Activated CD8-positive, alpha-beta memory T cell treated with anti-CD3 and anti-CD28 coated beads, Interleukin-2, amount 10 ng/mL, durations not matched to agents 7 days and 5 days (primary cell): ENCODE data around the gene TM9SF1. TPM values are rescaled to one million over a fixed set of nuclear protein-coding genes. Genes with fewer than 3 reads are reported as not detected.

Experiments
- ATAC-seq: fragments of 150-1000 bp; cut with Tn5 transposase; one replicate; pipeline ENCODE4 v1.10.0; 2021; ENCODE audit warnings: moderate library complexity
- CTCF ChIA-PET: fragments of 350-600 bp; sonication (Branson Sonifier 250); formaldehyde crosslinking; loops from one replicate; lab custom pipeline; 2021; ENCODE audit warnings: antibody characterized with exemption; lab: Charles Lee
- DNase-seq: peaks from one replicate; pipeline ENCODE4 v3.0.0-alpha.2; 2020
- H3K27ac Mint-ChIP-seq: one replicate; pipeline ENCODE4 v1.8.0; 2021; ENCODE audit warnings: mild to moderate bottlenecking, mixed read lengths
- H3K27me3 Mint-ChIP-seq: one replicate; pipeline ENCODE4 v1.8.0; 2021; ENCODE audit warnings: mixed read lengths
- H3K36me3 Mint-ChIP-seq: one replicate; pipeline ENCODE4 v1.8.0; 2021; ENCODE audit warnings: mild to moderate bottlenecking, mixed read lengths
- H3K4me1 Mint-ChIP-seq: one replicate; pipeline ENCODE4 v1.8.0; 2021; ENCODE audit warnings: mixed read lengths
- H3K4me3 Mint-ChIP-seq: one replicate; pipeline ENCODE4 v1.8.0; 2021; ENCODE audit warnings: mild to moderate bottlenecking, moderate library complexity, mixed read lengths
- H3K9me3 Mint-ChIP-seq: one replicate; pipeline ENCODE4 v1.8.0; 2022; ENCODE audit warnings: low read depth, mixed read lengths
- microRNA-seq: library from miRNA; unstranded; fragments of <30 nt; microRNA quantifications from one replicate; pipeline ENCODE4 v1.2.0, GENCODE V29; 2022
- total RNA-seq, 2 experiments: library from RNA; stranded (reverse); gene quantifications; one replicate each; pipeline ENCODE4 v1.2.3, GENCODE V29; 2021

The TM9SF1 gene
- total RNA-seq, 2 experiments from 2014 or later = 26.7 to 32.8 TPM

DNA sequence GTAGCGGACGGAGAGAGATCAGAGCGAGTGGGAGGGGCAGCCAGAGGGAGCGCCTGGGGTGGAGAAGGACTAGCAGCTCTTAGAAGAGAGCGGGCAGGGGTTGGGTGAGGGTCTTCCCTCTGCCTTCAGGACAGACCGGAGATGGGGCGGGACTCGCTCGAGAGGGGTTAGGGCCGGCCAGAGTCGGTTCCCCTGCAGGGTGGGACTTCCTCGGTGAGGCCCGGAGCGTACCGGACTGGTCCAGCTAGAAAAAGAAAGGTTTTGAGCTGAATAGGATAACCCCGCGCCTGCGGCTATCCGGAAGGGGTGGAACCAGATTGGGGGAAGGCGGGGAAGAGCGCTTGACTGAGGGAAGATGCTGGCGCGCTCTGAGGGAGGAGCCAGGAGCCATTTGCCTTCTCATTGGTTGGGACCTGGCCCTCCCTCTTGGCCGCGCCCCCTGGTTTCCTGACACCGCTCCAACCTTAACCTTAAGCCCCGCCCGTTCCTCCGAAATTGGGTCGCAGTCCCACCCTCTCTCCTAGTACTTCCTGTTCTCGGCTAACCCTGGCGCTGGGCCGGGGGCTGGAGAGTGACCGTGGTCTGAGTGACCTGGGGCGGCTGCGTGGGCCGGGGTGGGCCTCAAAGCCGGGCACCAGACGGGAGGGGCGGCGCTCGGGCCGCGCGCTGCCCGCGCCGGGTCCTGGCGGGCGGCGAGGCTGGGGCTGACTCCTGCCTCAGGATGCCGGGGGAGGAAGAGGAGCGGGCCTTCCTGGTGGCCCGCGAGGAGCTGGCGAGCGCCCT, 48.1 kb downstream of the TM9SF1 start, which contains the start of gene RNF31:
Gene RNF31, plus strand, starts transcription at position 521 of the 783 bp plus-strand sequence. Its CDS starts 201 bp downstream, at position 722.
- Mint-ChIP-seq H3K36me3 (peaks cover 75% of the 10 kb centered on the region), H3K4me1 (peaks cover 67% of the 10 kb centered on the region), H3K27ac (peak within 1 kb of the TSS; percentile 99), H3K4me3 (peak within 1 kb of the TSS; percentile 94), H3K27me3 (no peaks in the 10 kb centered on the region), H3K9me3 (no peaks in the 10 kb centered on the region)
- CTCF ChIA-PET = interaction anchor here (0.7 to 7.4 kb wide), 11 partner anchors 9 to 95 kb away, joined by 3 to 99 read pairs (median 5); partner anchors contain the start of genes DCAF11, IRF9, NRL and PSME1
- DNase-seq (peak; percentile 99), ATAC-seq (peak; percentile 88)

DNA sequence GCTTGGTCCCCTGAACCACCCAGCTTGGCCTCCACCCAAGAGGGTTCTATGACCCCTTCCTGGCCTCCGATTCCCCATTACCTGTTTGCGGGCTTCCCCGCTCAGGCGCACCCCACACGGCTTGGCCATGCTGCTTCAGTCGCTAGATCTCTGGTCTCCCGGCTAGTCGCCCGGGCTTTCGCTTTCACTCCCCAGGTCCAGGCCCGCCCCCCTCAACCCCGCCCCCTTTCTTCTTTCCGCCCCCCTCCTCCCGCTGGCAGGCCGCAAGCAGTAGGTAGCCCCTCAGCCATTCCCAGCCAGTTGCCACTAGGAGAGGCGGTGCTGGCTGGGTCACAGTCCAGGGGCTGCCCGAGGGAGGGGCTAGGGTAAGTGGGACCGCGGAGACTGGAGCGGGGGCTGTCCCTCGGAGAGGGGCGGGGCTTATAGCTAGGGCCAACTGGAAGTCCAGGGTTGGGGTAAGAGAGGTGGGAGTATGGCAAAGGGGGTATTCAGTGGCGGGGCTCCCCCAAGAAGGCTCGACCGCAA, 48.7 kb downstream of the TM9SF1 start, which contains the start of gene PSME2:
Gene PSME2, minus strand, starts transcription at position 158 of the 525 bp plus-strand sequence. Its CDS starts 29 bp downstream, at position 129.
- Mint-ChIP-seq H3K27me3 (no peaks in the 10 kb centered on the region), H3K27ac (peak within 1 kb of the TSS; percentile 99), H3K9me3 (no peaks in the 10 kb centered on the region), H3K4me3 (peak within 1 kb of the TSS; percentile 94), H3K36me3 (peaks cover 74% of the 10 kb centered on the region), H3K4me1 (peaks cover 72% of the 10 kb centered on the region)
- ATAC-seq (peak; percentile 71), DNase-seq (peak; percentile 97)
- CTCF ChIA-PET = interaction anchor here (1.2 to 7.4 kb wide), 10 partner anchors 10 to 164 kb away, joined by 3 to 99 read pairs (median 6); partner anchors contain the start of genes DCAF11, IRF9, LTB4R and NRL

DNA sequence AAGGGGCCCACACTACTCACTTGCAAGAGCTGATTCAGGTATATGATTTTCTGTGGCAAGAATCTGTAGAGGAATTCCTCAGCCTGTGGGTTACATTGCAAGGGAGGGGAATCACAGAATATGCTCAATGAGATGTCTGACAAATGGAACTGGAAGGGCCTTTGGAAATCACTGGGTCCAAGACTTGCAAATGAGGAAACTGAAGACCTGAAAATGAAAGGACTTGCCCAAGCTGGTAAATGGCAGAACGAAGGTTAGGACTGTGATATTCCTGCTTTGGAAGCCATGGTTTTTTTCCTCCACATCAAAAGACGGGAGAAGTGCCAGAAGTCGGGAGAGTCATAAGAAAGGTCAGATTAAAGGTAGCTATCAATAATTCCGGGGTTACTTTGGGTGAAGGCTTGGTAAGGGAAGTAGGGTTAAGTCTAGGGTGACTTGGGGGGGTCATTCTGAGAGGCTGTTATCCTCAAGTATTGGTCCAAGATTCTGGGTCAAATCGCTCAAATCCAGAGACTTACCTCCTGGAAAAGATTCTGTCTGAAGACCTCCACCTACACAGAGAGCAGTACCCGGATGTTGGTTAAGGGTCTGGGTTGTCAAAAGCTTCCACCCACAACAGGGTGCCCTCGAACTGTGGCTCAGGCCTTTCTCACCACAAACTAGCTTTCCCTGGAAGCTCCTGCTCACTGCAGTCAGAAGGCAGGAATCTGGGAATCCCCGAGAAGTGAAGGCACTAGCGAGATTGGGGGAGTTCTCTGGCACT, 49.4 kb downstream of the TM9SF1 start:
- Mint-ChIP-seq H3K36me3 (peaks cover 70% of the 10 kb centered on the region), H3K4me3 (peak overlapping the region; percentile 94), H3K4me1 (peaks cover 69% of the 10 kb centered on the region), H3K27me3 (no peaks in the 10 kb centered on the region), H3K9me3 (no peaks in the 10 kb centered on the region), H3K27ac (peak overlapping the region; percentile 99)
- ATAC-seq (no peak), DNase-seq (no peak)
- CTCF ChIA-PET = interaction anchor here (0.5 to 7.4 kb wide), 10 partner anchors 9 to 165 kb away, joined by 3 to 99 read pairs (median 5); partner anchors contain the start of genes IRF9, LTB4R, PSME1 and TINF2

DNA sequence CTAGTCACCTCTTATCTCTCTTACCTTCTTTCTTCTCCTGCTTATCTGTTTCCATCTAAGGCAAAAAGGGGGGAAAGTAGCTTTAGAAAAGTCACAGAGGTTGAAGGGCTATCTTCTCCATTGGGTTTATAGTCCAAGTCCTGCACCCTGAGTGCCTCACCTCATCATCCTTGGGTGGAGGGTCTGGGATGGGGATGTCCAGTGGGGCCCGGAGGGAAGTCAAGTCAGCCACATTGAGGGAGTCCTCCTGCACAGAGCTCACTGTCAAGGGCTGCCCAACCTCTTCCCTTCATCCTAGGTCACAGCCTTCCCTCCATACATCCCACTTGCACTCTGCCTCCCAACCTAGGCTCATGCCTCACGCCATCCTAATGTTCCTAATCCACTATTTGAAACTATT, 50.0 kb downstream of the TM9SF1 start:
- CTCF ChIA-PET = interaction anchor here (0.5 to 7.4 kb wide), 4 partner anchors 8 to 166 kb away, joined by 3 to 99 read pairs (median 18); partner anchors contain the start of genes IRF9, LTB4R and PSME1
- H3K4me1 Mint-ChIP-seq = peaks cover 63% of the 10 kb centered on the region
- H3K27me3 Mint-ChIP-seq = no peaks in the 10 kb centered on the region
- H3K27ac Mint-ChIP-seq = peak overlapping the region; percentile 99
- ATAC-seq = no peak
- DNase-seq = no peak
- no peaks in the 10 kb centered on the region for H3K9me3 Mint-ChIP-seq
- H3K36me3 Mint-ChIP-seq = peaks cover 70% of the 10 kb centered on the region
- peak overlapping the region; percentile 94 for H3K4me3 Mint-ChIP-seq

DNA sequence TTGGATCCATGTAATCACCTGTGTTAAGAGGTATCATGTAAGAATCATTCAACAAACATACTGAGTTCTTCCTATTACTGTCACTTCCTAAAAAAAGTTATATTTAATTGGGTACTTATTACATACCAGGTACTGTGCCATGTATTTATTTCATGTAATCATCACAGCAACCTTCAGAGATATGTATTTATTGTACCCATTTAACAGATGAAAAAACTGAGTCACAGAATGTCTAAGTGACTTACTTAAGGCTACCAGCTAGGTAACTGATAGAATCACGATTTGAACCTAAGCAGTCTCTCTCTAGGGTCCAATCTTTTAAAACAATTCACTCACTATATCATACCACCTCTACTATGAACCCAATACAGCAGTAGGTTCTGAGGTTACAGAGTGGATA, 50.8 kb downstream of the TM9SF1 start:
- CTCF ChIA-PET = interaction anchor here (2.4 kb wide), 1 partner anchor 17 kb away, joined by 10 read pairs; the partner anchor contains the start of gene IRF9
- no peak for DNase-seq
- ATAC-seq = no peak
- Mint-ChIP-seq H3K27me3 (no peaks in the 10 kb centered on the region), H3K36me3 (peaks cover 69% of the 10 kb centered on the region), H3K27ac (peak overlapping the region; percentile 64), H3K4me3 (peak overlapping the region; percentile 94), H3K9me3 (no peaks in the 10 kb centered on the region), H3K4me1 (peaks cover 61% of the 10 kb centered on the region)

DNA sequence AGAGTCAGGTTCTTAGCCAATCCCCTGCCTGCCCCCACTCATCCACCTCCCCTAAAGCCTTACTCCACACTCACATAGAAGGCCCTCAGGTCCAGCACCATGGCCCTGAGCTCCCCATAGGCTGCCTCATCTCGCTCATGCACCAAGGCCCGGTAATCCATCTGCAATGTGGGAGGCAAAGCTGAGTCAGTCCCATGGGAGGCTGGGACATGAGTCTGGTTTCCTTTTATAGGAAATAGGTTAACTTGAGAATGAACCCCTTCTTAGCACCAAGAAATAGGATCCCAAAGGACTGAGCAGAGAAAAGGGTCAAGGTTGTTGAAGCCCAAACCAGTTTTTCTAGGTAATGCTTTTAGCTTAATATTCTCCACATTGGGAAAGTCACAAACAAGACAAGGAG, 51.7 kb downstream of the TM9SF1 start:
- CTCF ChIA-PET = interaction anchor here (2.4 kb wide), 1 partner anchor 18 kb away, joined by 10 read pairs; the partner anchor contains the start of gene IRF9
- H3K36me3 Mint-ChIP-seq = peaks cover 69% of the 10 kb centered on the region
- no peak overlapping the region for H3K4me3 Mint-ChIP-seq

DNA sequence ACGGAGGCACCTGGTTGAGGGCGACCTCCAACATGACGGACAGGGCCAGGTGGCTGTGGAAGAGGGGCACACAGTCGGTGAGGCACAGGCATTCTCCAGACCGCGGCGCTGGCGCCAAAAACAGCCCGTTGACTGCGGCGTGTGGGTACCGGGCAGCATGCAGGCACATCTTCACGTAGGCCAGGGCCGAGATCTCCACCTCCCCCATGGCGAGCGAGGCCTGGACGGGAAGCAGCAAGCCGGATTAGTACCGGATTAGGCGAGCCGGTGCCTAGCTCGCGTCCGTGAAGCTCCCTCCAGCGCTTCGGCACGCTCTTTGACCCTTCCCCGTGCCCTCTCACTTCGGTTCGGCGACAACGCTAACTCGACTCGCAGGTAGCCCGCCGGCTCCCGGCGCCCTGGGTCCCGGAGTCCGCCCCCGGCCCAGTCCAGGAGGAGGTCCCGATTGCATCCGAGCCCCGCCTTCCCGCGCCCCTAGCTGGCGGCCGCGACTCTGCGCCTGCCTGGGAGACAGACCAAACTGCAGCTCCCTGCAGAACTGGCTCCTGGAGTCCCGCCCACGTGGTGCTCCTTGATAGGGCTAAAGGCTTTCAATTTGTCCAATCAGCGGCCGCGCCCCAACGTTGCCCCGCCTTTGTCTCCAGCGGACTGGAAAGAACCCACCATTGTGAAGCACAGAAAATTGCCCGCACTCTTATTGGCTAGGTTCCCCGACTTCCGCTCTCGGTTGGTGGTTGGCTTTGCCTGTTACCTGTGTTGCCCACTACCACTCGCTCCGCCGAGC, 54.0 kb downstream of the TM9SF1 start, which contains the start of gene EMC9:
Gene EMC9, minus strand, starts transcription at position 495 of the 784 bp plus-strand sequence. Its CDS starts 287 bp downstream, at position 208.
- Mint-ChIP-seq H3K4me3 (peak within 1 kb of the TSS; percentile 98), H3K9me3 (no peaks in the 10 kb centered on the region), H3K36me3 (peaks cover 78% of the 10 kb centered on the region), H3K27ac (peak within 1 kb of the TSS; percentile 91), H3K4me1 (peaks cover 74% of the 10 kb centered on the region), H3K27me3 (no peaks in the 10 kb centered on the region)
- ATAC-seq (peak; percentile 91), DNase-seq (peak; percentile 100)
- CTCF ChIA-PET = interaction anchor here (0.6 to 7.3 kb wide), 16 partner anchors 9 to 188 kb away, joined by 3 to 69 read pairs (median 3); partner anchors contain the start of genes CIDEB, DHRS4, IRF9 and PCK2

More for the DNA sequence above, 51.7 kb downstream of the TM9SF1 start:
- Mint-ChIP-seq H3K4me1 (peaks cover 61% of the 10 kb centered on the region), H3K27me3 (no peaks in the 10 kb centered on the region), H3K9me3 (no peaks in the 10 kb centered on the region), H3K27ac (peak overlapping the region; percentile 45)
- ATAC-seq (no peak), DNase-seq (no peak)

DNA sequence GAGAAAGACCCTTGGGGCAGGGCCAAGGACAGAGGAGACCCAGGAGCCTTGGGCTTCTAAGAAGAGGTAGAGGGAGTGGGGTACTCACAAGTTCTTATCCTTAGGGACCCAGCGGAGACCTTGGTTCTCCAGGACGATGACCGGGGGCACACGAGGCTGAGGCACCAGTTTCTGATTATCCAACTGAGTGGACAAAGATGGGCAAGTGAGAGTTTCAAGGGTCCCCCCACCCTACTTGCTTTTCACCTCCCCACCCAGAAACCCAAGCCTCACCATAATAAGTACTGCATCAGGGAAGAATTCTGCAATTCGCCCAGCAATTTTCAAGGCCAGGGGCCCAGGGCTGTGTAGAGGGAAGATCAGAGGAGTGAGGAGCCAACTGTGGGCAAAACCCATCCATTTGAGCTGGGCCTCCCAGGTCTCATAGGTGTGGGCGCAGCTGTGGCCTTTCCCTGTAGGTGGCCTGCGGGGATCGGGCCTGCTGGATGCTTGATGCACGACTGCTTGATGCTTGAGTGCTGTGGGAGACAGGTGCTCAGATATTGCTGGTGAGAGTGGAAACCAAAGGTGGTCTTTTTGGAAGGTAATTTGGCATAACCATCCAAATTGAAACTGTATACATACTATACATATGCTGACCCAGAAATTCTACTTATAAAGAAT, 55.8 kb downstream of the TM9SF1 start:
- Mint-ChIP-seq H3K4me1 (peaks cover 64% of the 10 kb centered on the region), H3K27me3 (no peaks in the 10 kb centered on the region), H3K9me3 (no peaks in the 10 kb centered on the region), H3K27ac (peak overlapping the region; percentile 29), H3K4me3 (peak overlapping the region; percentile 98), H3K36me3 (peaks cover 63% of the 10 kb centered on the region)
- ATAC-seq (no peak), DNase-seq (peak; percentile 61)
- CTCF ChIA-PET = interaction anchor here (1.6 to 7.3 kb wide), 3 partner anchors 22 to 44 kb away, joined by 3 to 69 read pairs (median 52); partner anchors contain the start of genes DCAF11, IRF9 and NRL

Small RNA genes within 50 kb of the gene (microRNA-seq; reads per million reads assigned to microRNA genes)
- not detected for gene MIR7703

Other genes starting within 250 kb of the TM9SF1 start
- 10 to 100 TPM; 15.5 to 20.7 TPM for gene DHRS4, start 241.7 kb downstream of the TM9SF1 start, total RNA-seq
- 10 to 100 TPM; 16.0 to 19.4 TPM for gene DHRS4L2, start 206.5 kb downstream of the TM9SF1 start, total RNA-seq
- gene CARMIL3, start 143.4 kb downstream of the TM9SF1 start, total RNA-seq = 1 to 10 TPM; 2.9 to 3.3 TPM
- gene CPNE6, start 123.9 kb downstream of the TM9SF1 start, total RNA-seq = under 1 TPM in 1 of 2 experiments, not detected in 1; 0.12 TPM
- 10 to 100 TPM; 61.7 to 87.0 TPM for gene PCK2, start 101.1 kb downstream of the TM9SF1 start, total RNA-seq
- gene DCAF11, start 80.7 kb downstream of the TM9SF1 start, total RNA-seq = 10 to 100 TPM; 86.3 to 94.4 TPM
- 1 to 10 TPM; 2.6 to 3.2 TPM for gene NRL, start 80.5 kb downstream of the TM9SF1 start, total RNA-seq
- under 1 TPM; 0.77 to 0.91 TPM for gene FITM1, start 64.8 kb downstream of the TM9SF1 start, total RNA-seq
- 100 to 1,000 TPM; 420 to 454 TPM for gene PSME1, start 59.2 kb downstream of the TM9SF1 start, total RNA-seq
- 10 to 100 TPM; 45.5 to 56.1 TPM for gene EMC9, start 53.9 kb downstream of the TM9SF1 start, total RNA-seq
- 100 to 1,000 TPM; 577 to 623 TPM for gene PSME2, start 48.8 kb downstream of the TM9SF1 start, total RNA-seq
- 100 to 1,000 TPM; 129 to 149 TPM for gene RNF31, start 47.9 kb downstream of the TM9SF1 start, total RNA-seq
- 100 to 1,000 TPM; 238 to 295 TPM for gene IRF9, start 34.2 kb downstream of the TM9SF1 start, total RNA-seq
- 10 to 100 TPM; 52.9 to 92.8 TPM for gene REC8, start 23.4 kb downstream of the TM9SF1 start, total RNA-seq
- gene IPO4, start 6.6 kb downstream of the TM9SF1 start, total RNA-seq = 10 to 100 TPM; 32.4 to 54.9 TPM
- gene TSSK4, start 10.3 kb upstream of the TM9SF1 start, total RNA-seq = under 1 TPM in 1 of 2 experiments, not detected in 1; 0.42 TPM
- 10 to 100 TPM; 80.5 to 82.5 TPM for gene CHMP4A, start 18.0 kb upstream of the TM9SF1 start, total RNA-seq
- gene MDP1, start 20.6 kb upstream of the TM9SF1 start, total RNA-seq = 10 to 100 TPM; 11.4 to 16.9 TPM
- gene NEDD8, start 36.9 kb upstream of the TM9SF1 start, total RNA-seq = 100 to 1,000 TPM; 181 to 205 TPM
- 10 to 100 TPM; 70.6 to 71.3 TPM for gene GMPR2, start 37.5 kb upstream of the TM9SF1 start, total RNA-seq
- gene TINF2, start 47.2 kb upstream of the TM9SF1 start, total RNA-seq = 100 to 1,000 TPM; 111 to 130 TPM
- gene TGM1, start 67.7 kb upstream of the TM9SF1 start, total RNA-seq = 1 to 10 TPM; 3.0 to 5.1 TPM
- gene RABGGTA, start 76.2 kb upstream of the TM9SF1 start, total RNA-seq = 10 to 100 TPM; 34.3 to 44.6 TPM
- gene DHRS1, start 104.3 kb upstream of the TM9SF1 start, total RNA-seq = 10 to 100 TPM; 14.2 to 26.5 TPM
- 10 to 100 TPM; 34.2 to 38.3 TPM for gene NOP9, start 104.4 kb upstream of the TM9SF1 start, total RNA-seq
- 10 to 100 TPM; 24.5 to 44.2 TPM for gene CIDEB, start 112.5 kb upstream of the TM9SF1 start, total RNA-seq
- gene LTB4R2, start 114.7 kb upstream of the TM9SF1 start, total RNA-seq = 10 to 100 TPM; 12.6 to 18.8 TPM
- gene LTB4R, start 116.1 kb upstream of the TM9SF1 start, total RNA-seq = 10 to 100 TPM; 15.6 to 32.5 TPM
- 1 to 10 TPM; 1.6 to 3.4 TPM for gene ADCY4, start 139.6 kb upstream of the TM9SF1 start, total RNA-seq
- gene RIPK3, start 144.6 kb upstream of the TM9SF1 start, total RNA-seq = 10 to 100 TPM; 22.9 to 29.4 TPM
- gene NFATC4, start 172.7 kb upstream of the TM9SF1 start, total RNA-seq = 1 to 10 TPM in 1 of 2 experiments, not detected in 1; 1.3 TPM
- gene NYNRIN, start 203.6 kb upstream of the TM9SF1 start, total RNA-seq = under 1 TPM; 0.05 to 0.50 TPM
- 1 to 10 TPM; 5.0 to 7.1 TPM for gene CBLN3, start 234.2 kb upstream of the TM9SF1 start, total RNA-seq
- gene KHNYN, start 234.5 kb upstream of the TM9SF1 start, total RNA-seq = 10 to 100 TPM; 73.3 to 81.2 TPM
- 10 to 100 TPM; 45.6 to 45.9 TPM for gene SDR39U1, start 247.3 kb upstream of the TM9SF1 start, total RNA-seq